Activated CD4-positive, alpha-beta T cell treated with anti-CD3 and anti-CD28 coated beads, Interleukin-2, amount 50 U/mL, for 16 hours (primary cell): ENCODE data around the gene CCDC28A.
A peak's percentile ranks its signal among the peaks of the same experiment; 100 is the strongest.

ENCODE experiments used
- DNase-seq: peaks from one replicate; pipeline ENCODE4 v3.0.0-alpha.2; 2020

The CCDC28A gene

GRCh38 chr6:138796771-138797170, 23.2 kb downstream of the CCDC28A start:
- no peak for DNase-seq

GRCh38 chr6:138797806-138798446, 24.4 kb downstream of the CCDC28A start:
- no peak for DNase-seq

GRCh38 chr6:138800377-138801150, 27.0 kb downstream of the CCDC28A start:
- DNase-seq: no peak

- DNase-seq: no peak
These were observed 29.8 kb downstream of the CCDC28A start for GRCh38 chr6:138803331-138803730.

GRCh38 chr6:138803861-138804260, 30.3 kb downstream of the CCDC28A start:
- DNase-seq: no peak

- no peak for DNase-seq
These were observed 31.6 kb downstream of the CCDC28A start for GRCh38 chr6:138805016-138805765.

- DNase-seq: no peak
These were observed 33.3 kb downstream of the CCDC28A start for GRCh38 chr6:138806889-138807288.

- DNase-seq: no peak
These were observed 36.1 kb downstream of the CCDC28A start for GRCh38 chr6:138809677-138810076.

- DNase-seq: no peak
These were observed 38.3 kb downstream of the CCDC28A start for GRCh38 chr6:138811866-138812265.

- DNase-seq: no peak
These were observed 40.7 kb downstream of the CCDC28A start for GRCh38 chr6:138814179-138814834.

- DNase-seq: no peak
These were observed 41.7 kb downstream of the CCDC28A start for GRCh38 chr6:138815221-138815620.

GRCh38 chr6:138815797-138816528, 42.4 kb downstream of the CCDC28A start:
- peak; percentile 63 for DNase-seq

- DNase-seq: peak; percentile 56
These were observed 44.2 kb downstream of the CCDC28A start for GRCh38 chr6:138817799-138818198.

GRCh38 chr6:138818496-138819194, 45.1 kb downstream of the CCDC28A start:
- peak; percentile 73 for DNase-seq

GRCh38 chr6:138821519-138821918, 48.0 kb downstream of the CCDC28A start:
- no peak for DNase-seq

- peak; percentile 31 for DNase-seq
These were observed 51.0 kb downstream of the CCDC28A start for GRCh38 chr6:138824482-138825144.

- no peak for DNase-seq
These were observed 56.7 kb downstream of the CCDC28A start for GRCh38 chr6:138830248-138830647.

GRCh38 chr6:138832182-138832581, 58.6 kb downstream of the CCDC28A start:
- no peak for DNase-seq

GRCh38 chr6:138833816-138834539, 60.4 kb downstream of the CCDC28A start:
- no peak for DNase-seq

GRCh38 chr6:138837246-138837645, 63.7 kb downstream of the CCDC28A start:
- no peak for DNase-seq
